ENCODE results near the gene AOPEP. TPM values are rescaled to one million over a fixed set of nuclear protein-coding genes. Genes with fewer than 3 reads are reported as not detected.

Gene AOPEP
- total and polyA plus RNA-seq, 2 donors (not counting 1 experiment from before 2014, with no cell fraction given), result 66.1 to 94.1 TPM

GRCh38 chr9:95049761-95050160, 323.3 kb downstream of the AOPEP start:
- H3K79me2 ChIP-seq (ENCODE audit: control insufficient read depth, insufficient read depth, low read length), result peaks cover 71% of the 10 kb centered on the region
- H4K20me1 ChIP-seq (ENCODE audit: control insufficient read depth, extremely low read depth, insufficient read depth, low read length), result no peaks in the 10 kb centered on the region
- H3K27me3 ChIP-seq (ENCODE audit: control insufficient read depth, insufficient read depth, low read length), result no peaks in the 10 kb centered on the region
- peaks cover 2% of the 10 kb centered on the region for H3K36me3 ChIP-seq (ENCODE audit: control insufficient read depth, insufficient read depth, low read length)
- peaks cover 5% of the 10 kb centered on the region for H3K4me1 ChIP-seq (ENCODE audit: control insufficient read depth, extremely low read depth, insufficient read depth, low read length)
- H3K4me3 ChIP-seq (replicated peaks in 1 of 4; ENCODE audit: control extremely low read depth in 1 of 4, insufficient read depth in 1 of 4, low read depth in 3 of 4, low read length in 4 of 4), result peak overlapping the region; percentile 62 to 74 (median 70)
- no peak for TF ChIP-seq EZH2 (IDR thresholded peaks at IDR 0.05; ENCODE audit: low read length, missing control alignments)
- TF ChIP-seq CTCF (conservative IDR thresholded peaks at IDR 0.05 in 1 of 2, IDR thresholded peaks at IDR 0.05 in 1 of 2; ENCODE audit: low read depth in 1 of 2, low read length in 2 of 2), result no peak
- no peak overlapping the region for H2AFZ ChIP-seq (ENCODE audit: low read length)
- peak in 1 of 2 donors; percentile 37 for DNase-seq (ENCODE audit: low read depth in 2 of 2)
- H3K9me3 ChIP-seq (ENCODE audit: control insufficient read depth, insufficient read depth, low read depth, low read length), result no peaks in the 10 kb centered on the region
- H3K4me2 ChIP-seq (ENCODE audit: extremely low read depth, insufficient read depth, low read length), result peak overlapping the region; percentile 95
- H3K27ac ChIP-seq (ENCODE audit: insufficient read depth, low read length), result peak overlapping the region; percentile 37
- no peak overlapping the region for H3K9ac ChIP-seq (ENCODE audit: insufficient read depth, low read length)

GRCh38 chr9:95053611-95054570, 327.4 kb downstream of the AOPEP start:
- Histone ChIP-seq H3K79me2 (ENCODE audit: control insufficient read depth, insufficient read depth, low read length) (peaks cover 90% of the 10 kb centered on the region), H3K9ac (ENCODE audit: insufficient read depth, low read length) (no peak overlapping the region), H3K27ac (ENCODE audit: insufficient read depth, low read length) (peak overlapping the region; percentile 55), H3K4me1 (ENCODE audit: control insufficient read depth, extremely low read depth, insufficient read depth, low read length) (peaks cover 25% of the 10 kb centered on the region), H4K20me1 (ENCODE audit: control insufficient read depth, extremely low read depth, insufficient read depth, low read length) (no peaks in the 10 kb centered on the region), H3K27me3 (ENCODE audit: control insufficient read depth, insufficient read depth, low read length) (no peaks in the 10 kb centered on the region), H2AFZ (ENCODE audit: low read length) (no peak overlapping the region), H3K9me3 (ENCODE audit: control insufficient read depth, insufficient read depth, low read depth, low read length) (no peaks in the 10 kb centered on the region), H3K4me2 (ENCODE audit: extremely low read depth, insufficient read depth, low read length) (no peak overlapping the region), H3K36me3 (ENCODE audit: control insufficient read depth, insufficient read depth, low read length) (peaks cover 2% of the 10 kb centered on the region), H3K4me3 (replicated peaks in 1 of 4; ENCODE audit: control extremely low read depth in 1 of 4, insufficient read depth in 1 of 4, low read depth in 3 of 4, low read length in 4 of 4) (no peak overlapping the region)
- peak in 1 of 2 donors; percentile 48 for DNase-seq (ENCODE audit: low read depth in 2 of 2)
- TF ChIP-seq CTCF (conservative IDR thresholded peaks at IDR 0.05 in 1 of 2, IDR thresholded peaks at IDR 0.05 in 1 of 2; ENCODE audit: low read depth in 1 of 2, low read length in 2 of 2) (no peak), EZH2 (IDR thresholded peaks at IDR 0.05; ENCODE audit: low read length, missing control alignments) (no peak)

DNA sequence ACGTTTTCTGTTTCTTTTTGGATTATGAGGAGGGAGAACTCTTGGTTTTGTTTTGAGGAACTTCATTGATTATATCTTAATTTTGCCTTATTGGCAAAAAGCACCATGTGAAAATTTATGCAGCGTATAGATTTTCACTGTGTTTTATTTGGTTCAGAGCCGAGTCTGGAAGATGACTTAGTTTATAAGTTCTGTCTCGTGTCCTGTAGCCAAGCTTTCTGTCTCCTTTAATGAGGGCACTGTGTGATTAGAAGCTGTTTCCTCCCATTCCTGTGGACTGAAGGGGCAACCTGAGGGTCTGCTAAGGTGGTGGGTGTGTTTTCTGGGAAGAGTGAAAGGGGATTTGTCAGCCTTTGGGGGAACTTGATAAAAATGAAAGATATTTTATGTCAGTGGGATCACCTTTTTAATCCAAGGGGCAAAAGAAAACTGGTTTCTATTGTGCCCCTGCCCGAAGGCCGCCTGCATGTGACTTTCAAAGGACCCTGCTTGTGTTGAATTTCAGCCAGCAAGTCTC, 328.9 kb downstream of the AOPEP start:
- DNase-seq (ENCODE audit: low read depth in 2 of 2), result peak in 1 of 2 donors; percentile 31
- no peak for TF ChIP-seq CTCF (conservative IDR thresholded peaks at IDR 0.05 in 1 of 2, IDR thresholded peaks at IDR 0.05 in 1 of 2; ENCODE audit: low read depth in 1 of 2, low read length in 2 of 2)
- Histone ChIP-seq H4K20me1 (ENCODE audit: control insufficient read depth, extremely low read depth, insufficient read depth, low read length) (no peaks in the 10 kb centered on the region), H3K27ac (ENCODE audit: insufficient read depth, low read length) (peak overlapping the region; percentile 86), H3K36me3 (ENCODE audit: control insufficient read depth, insufficient read depth, low read length) (peaks cover 2% of the 10 kb centered on the region), H3K4me3 (replicated peaks in 1 of 4; ENCODE audit: control extremely low read depth in 1 of 4, insufficient read depth in 1 of 4, low read depth in 3 of 4, low read length in 4 of 4) (peak overlapping the region; percentile 21 to 49 (median 35)), H3K9ac (ENCODE audit: insufficient read depth, low read length) (no peak overlapping the region), H2AFZ (ENCODE audit: low read length) (no peak overlapping the region), H3K79me2 (ENCODE audit: control insufficient read depth, insufficient read depth, low read length) (peaks cover 90% of the 10 kb centered on the region), H3K27me3 (ENCODE audit: control insufficient read depth, insufficient read depth, low read length) (no peaks in the 10 kb centered on the region), H3K4me1 (ENCODE audit: control insufficient read depth, extremely low read depth, insufficient read depth, low read length) (peaks cover 34% of the 10 kb centered on the region), H3K9me3 (ENCODE audit: control insufficient read depth, insufficient read depth, low read depth, low read length) (no peaks in the 10 kb centered on the region), H3K4me2 (ENCODE audit: extremely low read depth, insufficient read depth, low read length) (peak overlapping the region; percentile 77)
